Chondrocyte (in vitro differentiated cells): ENCODE measurements around the gene SLC44A3. TPM values are rescaled to one million over a fixed set of nuclear protein-coding genes. Genes with fewer than 3 reads are reported as not detected.
"Not testable (repeated sequence)": the region's sequence is repeated elsewhere in the genome, so short reads cannot be mapped to it uniquely, and the experiment has no call there.

Source experiments
- DNase-seq: peaks from one replicate; pipeline ENCODE4 v3.0.0; 2021; ENCODE audit warnings: mixed read lengths, low spot score
- H3K27ac Mint-ChIP-seq: one replicate; pipeline ENCODE4 v1.8.0; 2021; ENCODE audit warnings: mild to moderate bottlenecking, moderate library complexity, mixed read lengths; ENCODE audit not compliant: unreplicated experiment
- H3K27me3 Mint-ChIP-seq: 2 replicates; pipeline ENCODE4 v1.8.0; 2021; ENCODE audit warnings: low read depth, mixed read lengths
- H3K36me3 Mint-ChIP-seq: 2 replicates; pipeline ENCODE4 v1.8.0; 2021; ENCODE audit warnings: low read depth, mixed read lengths
- H3K4me1 Mint-ChIP-seq: 2 replicates; pipeline ENCODE4 v1.8.0; 2021; ENCODE audit warnings: low read depth, mild to moderate bottlenecking, mixed read lengths
- H3K4me3 Mint-ChIP-seq: one replicate; pipeline ENCODE4 v1.8.0; 2021; ENCODE audit warnings: mild to moderate bottlenecking, moderate library complexity, mixed read lengths; ENCODE audit not compliant: unreplicated experiment
- H3K9me3 Mint-ChIP-seq: 2 replicates; pipeline ENCODE4 v1.8.0; 2021; ENCODE audit warnings: low read depth, mixed read lengths
- total RNA-seq: library from RNA; stranded (reverse); gene quantifications from 3 replicates; pipeline ENCODE4 v1.2.1, GENCODE V29; 2021
- TF ChIP-seq, protein P1 (sequence below): fragments of 200-600 bp; sonication (generic); IDR thresholded peaks from 2 replicates; pipeline ENCODE4 v1.5.0; 2021; ENCODE audit warnings: antibody characterized with exemption, mild to moderate bottlenecking, moderate library complexity

The SLC44A3 gene
- total RNA-seq, 1 donor from 2014 or later: 2.5 TPM

- Mint-ChIP-seq H3K27ac (peak overlapping the region; percentile 39), H3K4me1 (peaks cover 45% of the 10 kb centered on the region)
Observed at GRCh38 chr1:94935476-94935875, 115.3 kb downstream of the SLC44A3 start.

GRCh38 chr1:94936861-94937620 lies 116.9 kb downstream of the SLC44A3 start:
- H3K36me3 Mint-ChIP-seq: no peaks in the 10 kb centered on the region
- DNase-seq: no peak
- H3K27me3 Mint-ChIP-seq: no peaks in the 10 kb centered on the region
- no peaks in the 10 kb centered on the region for H3K9me3 Mint-ChIP-seq
- peaks cover 40% of the 10 kb centered on the region for H3K4me1 Mint-ChIP-seq
- H3K27ac Mint-ChIP-seq: no peak overlapping the region
- TF ChIP-seq, protein P1, sequence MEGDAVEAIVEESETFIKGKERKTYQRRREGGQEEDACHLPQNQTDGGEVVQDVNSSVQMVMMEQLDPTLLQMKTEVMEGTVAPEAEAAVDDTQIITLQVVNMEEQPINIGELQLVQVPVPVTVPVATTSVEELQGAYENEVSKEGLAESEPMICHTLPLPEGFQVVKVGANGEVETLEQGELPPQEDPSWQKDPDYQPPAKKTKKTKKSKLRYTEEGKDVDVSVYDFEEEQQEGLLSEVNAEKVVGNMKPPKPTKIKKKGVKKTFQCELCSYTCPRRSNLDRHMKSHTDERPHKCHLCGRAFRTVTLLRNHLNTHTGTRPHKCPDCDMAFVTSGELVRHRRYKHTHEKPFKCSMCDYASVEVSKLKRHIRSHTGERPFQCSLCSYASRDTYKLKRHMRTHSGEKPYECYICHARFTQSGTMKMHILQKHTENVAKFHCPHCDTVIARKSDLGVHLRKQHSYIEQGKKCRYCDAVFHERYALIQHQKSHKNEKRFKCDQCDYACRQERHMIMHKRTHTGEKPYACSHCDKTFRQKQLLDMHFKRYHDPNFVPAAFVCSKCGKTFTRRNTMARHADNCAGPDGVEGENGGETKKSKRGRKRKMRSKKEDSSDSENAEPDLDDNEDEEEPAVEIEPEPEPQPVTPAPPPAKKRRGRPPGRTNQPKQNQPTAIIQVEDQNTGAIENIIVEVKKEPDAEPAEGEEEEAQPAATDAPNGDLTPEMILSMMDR: no peak
- H3K4me3 Mint-ChIP-seq: no peak overlapping the region

More at GRCh38 chr1:94935476-94935875, 115.3 kb downstream of the SLC44A3 start:
- Mint-ChIP-seq H3K27me3 (no peaks in the 10 kb centered on the region), H3K9me3 (no peaks in the 10 kb centered on the region), H3K4me3 (no peak overlapping the region), H3K36me3 (no peaks in the 10 kb centered on the region)
- TF ChIP-seq, protein P1: no peak
- DNase-seq: no peak

- Mint-ChIP-seq H3K27ac (no peak overlapping the region), H3K36me3 (no peaks in the 10 kb centered on the region), H3K27me3 (no peaks in the 10 kb centered on the region), H3K9me3 (no peaks in the 10 kb centered on the region), H3K4me3 (no peak overlapping the region), H3K4me1 (peaks cover 40% of the 10 kb centered on the region)
- no peak for DNase-seq
- TF ChIP-seq, protein P1: no peak
Observed at GRCh38 chr1:94937820-94938219, 117.7 kb downstream of the SLC44A3 start.

- TF ChIP-seq, protein P1: no peak
- peaks cover 30% of the 10 kb centered on the region for H3K4me1 Mint-ChIP-seq
- no peak for DNase-seq
- H3K27me3 Mint-ChIP-seq: no peaks in the 10 kb centered on the region
- no peak overlapping the region for H3K4me3 Mint-ChIP-seq
- H3K36me3 Mint-ChIP-seq: no peaks in the 10 kb centered on the region
- no peaks in the 10 kb centered on the region for H3K9me3 Mint-ChIP-seq
- no peak overlapping the region for H3K27ac Mint-ChIP-seq
Observed at GRCh38 chr1:94940738-94941137, 120.6 kb downstream of the SLC44A3 start.

- not testable (repeated sequence) for H3K27me3 Mint-ChIP-seq, DNase-seq, H3K36me3 Mint-ChIP-seq, H3K27ac Mint-ChIP-seq, H3K4me3 Mint-ChIP-seq, H3K9me3 Mint-ChIP-seq
- H3K4me1 Mint-ChIP-seq: peaks cover 23% of the 10 kb centered on the region
Observed at GRCh38 chr1:94941480-94941879, 121.3 kb downstream of the SLC44A3 start.
